Measurements from ENCODE around the gene ELFN1.

DNA sequence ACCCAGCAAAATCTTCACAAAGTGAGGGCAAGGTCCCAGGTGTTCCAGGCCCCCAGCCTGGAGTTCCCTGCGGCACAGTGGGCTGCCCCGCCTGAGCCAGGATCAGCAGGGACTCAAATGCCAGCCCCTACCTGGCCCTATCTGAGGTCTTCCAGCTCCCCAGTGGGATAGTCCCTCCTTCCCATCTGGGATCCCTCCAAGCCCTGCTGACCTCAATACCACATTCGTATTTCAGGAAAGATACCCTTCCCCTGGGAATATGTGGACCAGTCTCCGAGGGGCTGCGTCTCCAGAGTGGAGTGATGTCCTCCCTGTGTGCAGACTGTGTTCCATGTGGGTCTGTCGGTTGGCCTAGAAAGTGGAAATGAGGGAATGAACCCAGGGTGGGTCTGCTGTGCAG, 40.9 kb downstream of the ELFN1 start:
- TF ChIP-seq, protein P1, sequence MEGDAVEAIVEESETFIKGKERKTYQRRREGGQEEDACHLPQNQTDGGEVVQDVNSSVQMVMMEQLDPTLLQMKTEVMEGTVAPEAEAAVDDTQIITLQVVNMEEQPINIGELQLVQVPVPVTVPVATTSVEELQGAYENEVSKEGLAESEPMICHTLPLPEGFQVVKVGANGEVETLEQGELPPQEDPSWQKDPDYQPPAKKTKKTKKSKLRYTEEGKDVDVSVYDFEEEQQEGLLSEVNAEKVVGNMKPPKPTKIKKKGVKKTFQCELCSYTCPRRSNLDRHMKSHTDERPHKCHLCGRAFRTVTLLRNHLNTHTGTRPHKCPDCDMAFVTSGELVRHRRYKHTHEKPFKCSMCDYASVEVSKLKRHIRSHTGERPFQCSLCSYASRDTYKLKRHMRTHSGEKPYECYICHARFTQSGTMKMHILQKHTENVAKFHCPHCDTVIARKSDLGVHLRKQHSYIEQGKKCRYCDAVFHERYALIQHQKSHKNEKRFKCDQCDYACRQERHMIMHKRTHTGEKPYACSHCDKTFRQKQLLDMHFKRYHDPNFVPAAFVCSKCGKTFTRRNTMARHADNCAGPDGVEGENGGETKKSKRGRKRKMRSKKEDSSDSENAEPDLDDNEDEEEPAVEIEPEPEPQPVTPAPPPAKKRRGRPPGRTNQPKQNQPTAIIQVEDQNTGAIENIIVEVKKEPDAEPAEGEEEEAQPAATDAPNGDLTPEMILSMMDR (IDR thresholded peaks at IDR 0.05) = no peak
- TF ChIP-seq ZFX (IDR thresholded peaks at IDR 0.05; ENCODE audit: borderline replicate concordance) = no peak

Measured in 22Rv1 (cell line).